Ascending aorta (tissue), 2 donors: ENCODE data around the gene TTLL10. TPM values are rescaled to one million over a fixed set of nuclear protein-coding genes. Genes with fewer than 3 reads are reported as not detected.

Experiments used
- DNase-seq, 2 donors: peaks; one replicate each; pipeline ENCODE4 v3.0.0-alpha.2; 2019; ENCODE audit warnings: low spot score in 2 of 2
- H3K27ac ChIP-seq, 2 donors: fragments of 200-600 bp; sonication (generic); one replicate each; pipeline ENCODE4 v1.5.1; 2016 to 2017; ENCODE audit warnings: mild to moderate bottlenecking in 1 of 2
- H3K27me3 ChIP-seq: fragments of 200-600 bp; sonication (generic); one replicate; pipeline ENCODE4 v1.5.1; 2017
- H3K36me3 ChIP-seq, 2 donors: fragments of 200-600 bp; sonication (generic); one replicate each; pipeline ENCODE4 v1.5.1; 2016
- H3K4me1 ChIP-seq, 2 donors: fragments of 200-600 bp; sonication (generic); one replicate each; pipeline ENCODE4 v1.5.1; 2016 to 2017; ENCODE audit warnings: mild to moderate bottlenecking in 1 of 2
- H3K4me3 ChIP-seq, 2 donors: fragments of 200-600 bp; sonication (generic); one replicate each; pipeline ENCODE4 v1.5.1; 2016 to 2017; ENCODE audit warnings: mild to moderate bottlenecking in 1 of 2
- H3K9me3 ChIP-seq, 2 donors: fragments of 200-600 bp; sonication (generic); one replicate each; pipeline ENCODE4 v1.5.1; 2016
- CTCF ChIP-seq, 3 experiments: fragments of 200-600 bp in 2 of 3; fragments of 450-650 bp in 1 of 3; sonication (generic) in 2 of 3; IDR thresholded peaks; one replicate each; pipeline ENCODE4 v1.5.1; 2016 to 2019; ENCODE audit warnings: antibody characterized with exemption in 3 of 3, mild to moderate bottlenecking in 1 of 3, moderate library complexity in 1 of 3
- intact Hi-C: fragments of 100-400 bp; cut with DNase I; formaldehyde crosslinking; loops from one replicate; pipeline ENCODE4 v1.15.1; 2023
- total RNA-seq: library from RNA; depleted of rRNA; stranded (reverse); fragments of >200 nt; gene quantifications from one replicate; pipeline ENCODE4 v1.1.0, GENCODE V29; 2016

The TTLL10 gene
- total RNA-seq, 1 donor from 2014 or later: not detected

GRCh38 chr1:1181129-1181937 lies 7.7 kb downstream of the TTLL10 start:
- intact Hi-C loops: no loop called here

GRCh38 chr1:1181938-1182410 lies 8.3 kb downstream of the TTLL10 start:
- Histone ChIP-seq H3K4me1 (no peaks in the 10 kb centered on the region), H3K4me3 (no peak overlapping the region), H3K27me3 (no peaks in the 10 kb centered on the region), H3K27ac (no peak overlapping the region), H3K9me3 (no peaks in the 10 kb centered on the region), H3K36me3 (no peaks in the 10 kb centered on the region)
- intact Hi-C loops: no loop called here
- no peak for DNase-seq
- TF ChIP-seq CTCF (IDR thresholded peaks at IDR 0.05): no peak

More at GRCh38 chr1:1181129-1181937, 7.7 kb downstream of the TTLL10 start:
- Histone ChIP-seq H3K27me3 (no peaks in the 10 kb centered on the region), H3K27ac (no peak overlapping the region), H3K4me3 (no peak overlapping the region), H3K9me3 (no peaks in the 10 kb centered on the region), H3K36me3 (no peaks in the 10 kb centered on the region), H3K4me1 (no peaks in the 10 kb centered on the region)
- no peak for TF ChIP-seq CTCF (IDR thresholded peaks at IDR 0.05)
- DNase-seq: no peak

- Histone ChIP-seq H3K36me3 (no peaks in the 10 kb centered on the region), H3K27me3 (no peaks in the 10 kb centered on the region)
Observed at GRCh38 chr1:1182491-1183220, 9.0 kb downstream of the TTLL10 start.

GRCh38 chr1:1183221-1183747 lies 9.6 kb downstream of the TTLL10 start:
- no peak for TF ChIP-seq CTCF (IDR thresholded peaks at IDR 0.05)
- no peaks in the 10 kb centered on the region for H3K27me3 ChIP-seq

More at GRCh38 chr1:1182491-1183220, 9.0 kb downstream of the TTLL10 start:
- H3K9me3 ChIP-seq: no peaks in the 10 kb centered on the region
- no peak for DNase-seq
- no peak overlapping the region for H3K27ac ChIP-seq
- intact Hi-C loops: no loop called here
- TF ChIP-seq CTCF (IDR thresholded peaks at IDR 0.05): no peak
- H3K4me3 ChIP-seq: no peak overlapping the region
- H3K4me1 ChIP-seq: no peaks in the 10 kb centered on the region

GRCh38 chr1:1183833-1184775 lies 10.4 kb downstream of the TTLL10 start:
- Histone ChIP-seq H3K27ac (no peak overlapping the region), H3K4me1 (no peaks in the 10 kb centered on the region), H3K4me3 (no peak overlapping the region), H3K36me3 (no peaks in the 10 kb centered on the region), H3K27me3 (no peaks in the 10 kb centered on the region), H3K9me3 (no peaks in the 10 kb centered on the region)
- no peak for TF ChIP-seq CTCF (IDR thresholded peaks at IDR 0.05)
- no peak for DNase-seq
- intact Hi-C loops: no loop called here

More at GRCh38 chr1:1183221-1183747, 9.6 kb downstream of the TTLL10 start:
- H3K4me3 ChIP-seq: no peak overlapping the region
- intact Hi-C loops: no loop called here
- H3K9me3 ChIP-seq: no peaks in the 10 kb centered on the region
- DNase-seq: no peak
- no peaks in the 10 kb centered on the region for H3K4me1 ChIP-seq
- H3K27ac ChIP-seq: no peak overlapping the region
- H3K36me3 ChIP-seq: no peaks in the 10 kb centered on the region
